ENCODE results near the gene PDGFRB. TPM values are rescaled to one million over a fixed set of nuclear protein-coding genes. Genes with fewer than 3 reads are reported as not detected.

The PDGFRB gene
- 10 to 100 TPM in 2 of 4 donors, 1 to 10 TPM in 1, under 1 TPM in 1; 0.45 to 31.6 (median 11.8) TPM for polyA plus RNA-seq
- long read RNA-seq, donor 1 = 0 reads
- long read RNA-seq, donor 2 = 0 reads
- long read RNA-seq, donor 3 = 0 reads
- long read RNA-seq, donor 4 = 0 reads
- long read RNA-seq, donor 5 = 0 reads
- long read RNA-seq, donor 6, partial matches to known transcripts = 5 of 5 reads
- long read RNA-seq, donor 6, other reads (novel, unspliced or antisense) = 0 of 5 reads
- long read RNA-seq, donor 7, full-length matches to known transcripts = 3 of 18 reads
- long read RNA-seq, donor 7, partial matches to known transcripts = 15 of 18 reads
- long read RNA-seq, donor 7, other reads (novel, unspliced or antisense) = 0 of 18 reads
- long read RNA-seq, donor 8 = 0 reads
- long read RNA-seq, donor 9 = 0 reads
- long read RNA-seq, donor 10, full-length matches to known transcripts = 3 of 10 reads
- long read RNA-seq, donor 10, partial matches to known transcripts = 7 of 10 reads
- long read RNA-seq, donor 10, other reads (novel, unspliced or antisense) = 0 of 10 reads

- peak within 1 kb of the TSS in 2 of 3 donors; percentile 59 to 75 for H3K27ac ChIP-seq (ENCODE audit: low read depth in 1 of 3, low read length in 2 of 3)
- WGBS, 3 donors = 19 to 59% (median 38%) methylated on average over 12 to 17 of the region's 17 CpGs
- H3K4me1 ChIP-seq (ENCODE audit: control insufficient read depth in 3 of 3, insufficient read depth in 2 of 3, low read depth in 1 of 3, low read length in 2 of 3) = peaks cover 0 to 17% (median 0%) of the 10 kb centered on the region in 3 donors
- H3K4me3 ChIP-seq (ENCODE audit: low read depth in 1 of 3, low read length in 3 of 3) = peak within 1 kb of the TSS in 2 of 3 donors; percentile 26 to 51
- FAIRE-seq = no peak
- peak in 1 of 2 donors; percentile 53 for DNase-seq
- no peaks in the 10 kb centered on the region for H3K27me3 ChIP-seq (ENCODE audit: control insufficient read depth in 3 of 3, insufficient read depth in 3 of 3, low read length in 3 of 3)
- H3K9me3 ChIP-seq (ENCODE audit: control insufficient read depth in 2 of 2, insufficient read depth in 1 of 2, low read depth in 1 of 2, low read length in 1 of 2) = no peaks in the 10 kb centered on the region
- H3K36me3 ChIP-seq (ENCODE audit: control insufficient read depth in 3 of 3, insufficient read depth in 2 of 3, low read depth in 1 of 3, low read length in 3 of 3) = no peaks in the 10 kb centered on the region
These were observed at the start of gene PDGFRB for GRCh38 chr5:150155258-150156026. Gene PDGFRB, minus strand, starts transcription at chr5:150155845. Its CDS starts 18,798 bp downstream, at chr5:150137047.

GRCh38 chr5:150204590-150204960, 48.9 kb upstream of the PDGFRB start:
- FAIRE-seq (no peak), DNase-seq (no peak)
- WGBS, 3 donors = 91 to 99% (median 91%) methylated on average over 12 to 13 of the region's 13 CpGs
- Histone ChIP-seq H3K36me3 (ENCODE audit: control insufficient read depth in 3 of 3, insufficient read depth in 2 of 3, low read depth in 1 of 3, low read length in 3 of 3) (peaks cover 0 to 59% (median 0%) of the 10 kb centered on the region in 3 donors), H3K27ac (ENCODE audit: low read depth in 1 of 3, low read length in 2 of 3) (no peak overlapping the region), H3K9me3 (ENCODE audit: control insufficient read depth in 2 of 2, insufficient read depth in 1 of 2, low read depth in 1 of 2, low read length in 1 of 2) (no peaks in the 10 kb centered on the region), H3K4me1 (ENCODE audit: control insufficient read depth in 3 of 3, insufficient read depth in 2 of 3, low read depth in 1 of 3, low read length in 2 of 3) (peaks cover 0 to 12% (median 7%) of the 10 kb centered on the region in 3 donors), H3K4me3 (ENCODE audit: low read depth in 1 of 3, low read length in 3 of 3) (no peak overlapping the region), H3K27me3 (ENCODE audit: control insufficient read depth in 3 of 3, insufficient read depth in 3 of 3, low read length in 3 of 3) (no peaks in the 10 kb centered on the region)

GRCh38 chr5:150203832-150204589, 48.4 kb upstream of the PDGFRB start:
- WGBS, 3 donors = 71 to 81% (median 80%) methylated on average over 12 of the region's 12 CpGs
- Histone ChIP-seq H3K27ac (ENCODE audit: low read depth in 1 of 3, low read length in 2 of 3) (no peak overlapping the region), H3K9me3 (ENCODE audit: control insufficient read depth in 2 of 2, insufficient read depth in 1 of 2, low read depth in 1 of 2, low read length in 1 of 2) (no peaks in the 10 kb centered on the region), H3K27me3 (ENCODE audit: control insufficient read depth in 3 of 3, insufficient read depth in 3 of 3, low read length in 3 of 3) (no peaks in the 10 kb centered on the region), H3K4me1 (ENCODE audit: control insufficient read depth in 3 of 3, insufficient read depth in 2 of 3, low read depth in 1 of 3, low read length in 2 of 3) (peaks cover 0 to 7% (median 2%) of the 10 kb centered on the region in 3 donors), H3K36me3 (ENCODE audit: control insufficient read depth in 3 of 3, insufficient read depth in 2 of 3, low read depth in 1 of 3, low read length in 3 of 3) (peaks cover 0 to 57% (median 0%) of the 10 kb centered on the region in 3 donors), H3K4me3 (ENCODE audit: low read depth in 1 of 3, low read length in 3 of 3) (no peak overlapping the region)
- DNase-seq (no peak), FAIRE-seq (no peak)

GRCh38 chr5:150202501-150202900, 46.9 kb upstream of the PDGFRB start:
- H3K36me3 ChIP-seq (ENCODE audit: control insufficient read depth in 3 of 3, insufficient read depth in 2 of 3, low read depth in 1 of 3, low read length in 3 of 3) = peaks cover 0 to 56% (median 0%) of the 10 kb centered on the region in 3 donors
- H3K27ac ChIP-seq (ENCODE audit: low read depth in 1 of 3, low read length in 2 of 3) = no peak overlapping the region
- DNase-seq = no peak
- no peak for FAIRE-seq
- H3K4me1 ChIP-seq (ENCODE audit: control insufficient read depth in 3 of 3, insufficient read depth in 2 of 3, low read depth in 1 of 3, low read length in 2 of 3) = no peaks in the 10 kb centered on the region
- no peaks in the 10 kb centered on the region for H3K27me3 ChIP-seq (ENCODE audit: control insufficient read depth in 3 of 3, insufficient read depth in 3 of 3, low read length in 3 of 3)
- no peak overlapping the region for H3K4me3 ChIP-seq (ENCODE audit: low read depth in 1 of 3, low read length in 3 of 3)
- H3K9me3 ChIP-seq (ENCODE audit: control insufficient read depth in 2 of 2, insufficient read depth in 1 of 2, low read depth in 1 of 2, low read length in 1 of 2) = no peaks in the 10 kb centered on the region
- 94 to 97% (median 95%) methylated on average over 10 of the region's 10 CpGs for WGBS, 3 donors

- Histone ChIP-seq H3K27me3 (ENCODE audit: control insufficient read depth in 3 of 3, insufficient read depth in 3 of 3, low read length in 3 of 3) (no peaks in the 10 kb centered on the region), H3K4me3 (ENCODE audit: low read depth in 1 of 3, low read length in 3 of 3) (no peak overlapping the region), H3K27ac (ENCODE audit: low read depth in 1 of 3, low read length in 2 of 3) (no peak overlapping the region), H3K4me1 (ENCODE audit: control insufficient read depth in 3 of 3, insufficient read depth in 2 of 3, low read depth in 1 of 3, low read length in 2 of 3) (no peaks in the 10 kb centered on the region), H3K36me3 (ENCODE audit: control insufficient read depth in 3 of 3, insufficient read depth in 2 of 3, low read depth in 1 of 3, low read length in 3 of 3) (peaks cover 0 to 49% (median 0%) of the 10 kb centered on the region in 3 donors), H3K9me3 (ENCODE audit: control insufficient read depth in 2 of 2, insufficient read depth in 1 of 2, low read depth in 1 of 2, low read length in 1 of 2) (no peaks in the 10 kb centered on the region)
- DNase-seq (no peak), FAIRE-seq (no peak)
- WGBS, 3 donors = 85 to 93% (median 91%) methylated on average over 1 of the region's 1 CpG
These were observed 41.8 kb upstream of the PDGFRB start for GRCh38 chr5:150197476-150197875.

- DNase-seq (no peak), FAIRE-seq (no peak)
- Histone ChIP-seq H3K4me1 (ENCODE audit: control insufficient read depth in 3 of 3, insufficient read depth in 2 of 3, low read depth in 1 of 3, low read length in 2 of 3) (no peaks in the 10 kb centered on the region), H3K27ac (ENCODE audit: low read depth in 1 of 3, low read length in 2 of 3) (no peak overlapping the region), H3K4me3 (ENCODE audit: low read depth in 1 of 3, low read length in 3 of 3) (no peak overlapping the region), H3K9me3 (ENCODE audit: control insufficient read depth in 2 of 2, insufficient read depth in 1 of 2, low read depth in 1 of 2, low read length in 1 of 2) (no peaks in the 10 kb centered on the region), H3K27me3 (ENCODE audit: control insufficient read depth in 3 of 3, insufficient read depth in 3 of 3, low read length in 3 of 3) (no peaks in the 10 kb centered on the region), H3K36me3 (ENCODE audit: control insufficient read depth in 3 of 3, insufficient read depth in 2 of 3, low read depth in 1 of 3, low read length in 3 of 3) (peaks cover 0 to 44% (median 0%) of the 10 kb centered on the region in 3 donors)
- WGBS, 3 donors = 89 to 92% (median 90%) methylated on average over 16 of the region's 16 CpGs
These were observed 41.3 kb upstream of the PDGFRB start for GRCh38 chr5:150196986-150197385.

- Histone ChIP-seq H3K27me3 (ENCODE audit: control insufficient read depth in 3 of 3, insufficient read depth in 3 of 3, low read length in 3 of 3) (no peaks in the 10 kb centered on the region), H3K9me3 (ENCODE audit: control insufficient read depth in 2 of 2, insufficient read depth in 1 of 2, low read depth in 1 of 2, low read length in 1 of 2) (no peaks in the 10 kb centered on the region), H3K4me3 (ENCODE audit: low read depth in 1 of 3, low read length in 3 of 3) (no peak overlapping the region), H3K4me1 (ENCODE audit: control insufficient read depth in 3 of 3, insufficient read depth in 2 of 3, low read depth in 1 of 3, low read length in 2 of 3) (no peaks in the 10 kb centered on the region), H3K36me3 (ENCODE audit: control insufficient read depth in 3 of 3, insufficient read depth in 2 of 3, low read depth in 1 of 3, low read length in 3 of 3) (peaks cover 0 to 40% (median 0%) of the 10 kb centered on the region in 3 donors), H3K27ac (ENCODE audit: low read depth in 1 of 3, low read length in 2 of 3) (no peak overlapping the region)
- FAIRE-seq (no peak), DNase-seq (no peak)
- 59 to 78% (median 73%) methylated on average over 2 to 5 of the region's 5 CpGs for WGBS, 3 donors
These were observed 40.9 kb upstream of the PDGFRB start for GRCh38 chr5:150196514-150196913.
